ENCODE measurements around the gene CYP27A1.

Gene CYP27A1

DNA sequence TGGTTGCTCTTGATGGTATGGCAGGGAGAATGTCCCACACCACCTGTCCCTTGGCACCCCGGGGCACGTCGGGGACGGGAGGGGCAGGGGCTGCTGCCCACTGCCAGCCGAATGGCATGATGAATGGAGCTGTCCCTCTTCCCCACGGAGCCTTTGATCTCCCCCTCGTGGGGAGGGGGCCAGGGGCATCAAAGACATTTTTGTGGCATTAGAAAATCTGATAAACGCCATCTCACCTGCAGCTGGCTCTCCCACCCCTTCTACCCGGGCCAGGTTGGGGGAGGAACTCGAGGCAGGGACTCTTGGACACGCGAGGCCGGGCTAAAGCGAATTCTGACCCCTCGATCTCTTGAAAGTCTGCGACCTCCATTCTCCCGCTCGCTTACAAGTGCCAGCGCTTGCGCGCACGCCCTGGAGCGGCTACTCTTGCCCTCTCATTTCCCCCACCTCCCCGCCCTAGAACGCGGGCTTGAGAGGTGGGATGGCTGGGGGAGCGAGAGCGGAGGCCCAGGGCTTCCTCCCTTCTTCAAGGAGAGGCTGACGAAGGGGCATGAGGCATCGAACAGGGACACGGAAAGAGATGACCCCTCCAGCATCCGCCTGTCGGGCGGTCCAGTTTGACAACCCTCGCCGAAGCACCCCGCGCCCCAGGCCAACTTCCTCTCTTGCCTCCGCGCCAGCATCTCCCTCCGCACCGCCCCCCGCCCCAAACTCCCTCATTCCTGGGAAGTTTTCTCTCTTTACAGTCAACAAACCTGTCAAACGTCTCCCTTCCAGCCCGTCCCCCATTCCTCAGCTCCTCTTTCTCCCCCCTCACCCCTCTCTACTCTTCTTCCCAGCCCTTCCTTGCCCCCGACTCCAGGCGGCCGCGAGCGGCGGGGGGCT lies 77.0 kb downstream of the CYP27A1 start:
- no peak for TF ChIP-seq CTCF (IDR thresholded peaks at IDR 0.05; ENCODE audit: unreplicated experiment in 3 of 3)
- H3K4me1 Mint-ChIP-seq: peaks cover 38% of the 10 kb centered on the region
- H3K36me3 Mint-ChIP-seq (ENCODE audit: low read depth): no peaks in the 10 kb centered on the region

GRCh38 chr2:218859556-218859987 lies 77.6 kb downstream of the CYP27A1 start, which contains the start of gene WNT6:
TSS of gene WNT6 (plus strand) at chr2:218859805. CDS start at chr2:218860038, 233 bp downstream.
- peaks cover 38% of the 10 kb centered on the region for H3K4me1 Mint-ChIP-seq
- no peak within 1 kb of the TSS for H3K27ac Mint-ChIP-seq
- TF ChIP-seq CTCF (IDR thresholded peaks at IDR 0.05; ENCODE audit: unreplicated experiment in 3 of 3): no peak
- H3K4me3 Mint-ChIP-seq: peak within 1 kb of the TSS; percentile 81 to 86 (median 82)
- H3K27me3 Mint-ChIP-seq (ENCODE audit: low read depth): peaks cover 94% of the 10 kb centered on the region
- no peaks in the 10 kb centered on the region for H3K36me3 Mint-ChIP-seq (ENCODE audit: low read depth)
- no peaks in the 10 kb centered on the region for H3K9me3 Mint-ChIP-seq

More for the DNA sequence above, 77.0 kb downstream of the CYP27A1 start:
- Mint-ChIP-seq H3K9me3 (no peaks in the 10 kb centered on the region), H3K4me3 (peak overlapping the region; percentile 77 to 83 (median 81)), H3K27me3 (ENCODE audit: low read depth) (peaks cover 94% of the 10 kb centered on the region), H3K27ac (no peak overlapping the region)

- TF ChIP-seq CTCF (IDR thresholded peaks at IDR 0.05; ENCODE audit: unreplicated experiment in 3 of 3): no peak
- Mint-ChIP-seq H3K4me3 (peak overlapping the region; percentile 80 to 86 (median 82)), H3K36me3 (ENCODE audit: low read depth) (no peaks in the 10 kb centered on the region), H3K27ac (no peak overlapping the region), H3K9me3 (no peaks in the 10 kb centered on the region), H3K4me1 (peaks cover 38% of the 10 kb centered on the region), H3K27me3 (ENCODE audit: low read depth) (peaks cover 90% of the 10 kb centered on the region)
Measured at GRCh38 chr2:218859988-218860831, 78.3 kb downstream of the CYP27A1 start.

- no peak for TF ChIP-seq CTCF (IDR thresholded peaks at IDR 0.05; ENCODE audit: unreplicated experiment in 3 of 3)
- Mint-ChIP-seq H3K4me1 (peaks cover 34% of the 10 kb centered on the region), H3K27me3 (ENCODE audit: low read depth) (peaks cover 86% of the 10 kb centered on the region), H3K9me3 (no peaks in the 10 kb centered on the region), H3K27ac (no peak overlapping the region), H3K36me3 (ENCODE audit: low read depth) (no peaks in the 10 kb centered on the region), H3K4me3 (peak overlapping the region; percentile 26 to 40 (median 38))
Measured at GRCh38 chr2:218860950-218861381, 79.0 kb downstream of the CYP27A1 start.

GRCh38 chr2:218861645-218862318 lies 79.8 kb downstream of the CYP27A1 start:
- H3K27me3 Mint-ChIP-seq (ENCODE audit: low read depth): peaks cover 86% of the 10 kb centered on the region
- H3K36me3 Mint-ChIP-seq (ENCODE audit: low read depth): no peaks in the 10 kb centered on the region
- H3K27ac Mint-ChIP-seq: no peak overlapping the region
- TF ChIP-seq CTCF (IDR thresholded peaks at IDR 0.05; ENCODE audit: unreplicated experiment in 3 of 3): no peak
- H3K4me1 Mint-ChIP-seq: peaks cover 26% of the 10 kb centered on the region
- H3K4me3 Mint-ChIP-seq: peak overlapping the region in 1 of 3 experiments; percentile 27
- H3K9me3 Mint-ChIP-seq: no peaks in the 10 kb centered on the region
